Upper lobe of left lung (tissue), 6 donors: ENCODE data around the gene FAM174C. TPM values are rescaled to one million over a fixed set of nuclear protein-coding genes. Genes with fewer than 3 reads are reported as not detected.

Experiments
- ATAC-seq, 2 donors: fragments of 200-7000 bp; cut with Tn5 transposase; one replicate each; pipeline ENCODE4 v1.9.1; 2022; ENCODE audit warnings: mild to moderate bottlenecking in 2 of 2, moderate library complexity in 2 of 2; ENCODE audit not compliant: low FRiP score in 2 of 2
- DNase-seq, 2 donors: peaks; one replicate each; pipeline ENCODE4 v3.0.0-alpha.2; 2019 to 2020
- H3K27ac ChIP-seq, 4 donors: fragments of 200-600 bp; sonication (generic); one replicate each; pipeline ENCODE4 v1.5.1; 2016 to 2019
- H3K27me3 ChIP-seq, 4 donors: fragments of 200-600 bp; sonication (generic); one replicate each; pipeline ENCODE4 v1.5.1; 2017 to 2019
- H3K36me3 ChIP-seq, 4 donors: fragments of 200-600 bp; sonication (generic); one replicate each; pipeline ENCODE4 v1.5.1; 2016 to 2019
- H3K4me1 ChIP-seq, 4 donors: fragments of 200-600 bp; sonication (generic); one replicate each; pipeline ENCODE4 v1.5.1; 2018 to 2019
- H3K4me3 ChIP-seq, 4 donors: fragments of 200-600 bp; sonication (generic); one replicate each; pipeline ENCODE4 v1.5.1; 2017 to 2019; ENCODE audit warnings: mild to moderate bottlenecking in 2 of 4, moderate library complexity in 1 of 4
- H3K9me3 ChIP-seq, 4 donors: fragments of 200-600 bp; sonication (generic); one replicate each; pipeline ENCODE4 v1.5.1; 2018 to 2019
- CTCF ChIP-seq, 6 experiments: fragments of 450-650 bp in 4 of 6; fragments of 200-600 bp in 2 of 6; sonication (generic) in 2 of 6; IDR thresholded peaks; one replicate each; pipeline ENCODE4 v1.5.1; 2016 to 2019; ENCODE audit warnings: antibody characterized with exemption in 6 of 6
- EP300 ChIP-seq, 4 donors: sonication (generic); formaldehyde crosslinking; IDR thresholded peaks; one replicate each; pipeline ENCODE4 v1.5.1; 2017; ENCODE audit warnings: antibody characterized with exemption in 4 of 4, control low read depth in 2 of 4
- POLR2A ChIP-seq, 4 donors: fragments of 450-650 bp; IDR thresholded peaks; one replicate each; pipeline ENCODE4 v1.5.1; 2016 to 2017; ENCODE audit warnings: antibody characterized with exemption in 4 of 4, mild to moderate bottlenecking in 2 of 4
- POLR2AphosphoS5 ChIP-seq, 2 donors: sonication (generic); formaldehyde crosslinking; IDR thresholded peaks; one replicate each; pipeline ENCODE4 v1.5.1; 2017; ENCODE audit warnings: antibody characterized with exemption in 2 of 2
- WGBS, 2 donors: methylation state at CpG; one replicate each; pipeline ENCODE4 v1.1.5; 2017 to 2018; 5-methylcytosine and 5-hydroxymethylcytosine counted together
- total RNA-seq, 6 donors: library from RNA; depleted of rRNA in 4 of 6; stranded (reverse); fragments of >200 nt in 4 of 6; gene quantifications; one replicate each; pipeline versions ENCODE4 v1.1.0 to v1.2.1, GENCODE V29; 2016 to 2021
- donor health status: DM: no; HTN: no; CAD: no; lungs with moderate emphysema.
- donor health status: DM: no; HTN: yes; CAD: no; lungs with severe emphysema.

The FAM174C gene
- total RNA-seq, 6 donors from 2014 or later: 43.0 to 85.3 (median 59.6) TPM

- Histone ChIP-seq H3K4me3 (no peak overlapping the region), H3K4me1 (peaks cover 8 to 17% (median 12%) of the 10 kb centered on the region in 4 donors), H3K27ac (no peak overlapping the region), H3K9me3 (no peaks in the 10 kb centered on the region), H3K36me3 (no peaks in the 10 kb centered on the region), H3K27me3 (peaks cover 0 to 35% (median 16%) of the 10 kb centered on the region in 4 donors)
- WGBS, 2 donors: 78 to 85% methylated on average over 11 to 17 of the region's 17 CpGs
- DNase-seq (no peak), ATAC-seq (no peak)
- TF ChIP-seq CTCF (IDR thresholded peaks at IDR 0.05): no peak
These were observed 17.3 kb downstream of the FAM174C start for GRCh38 chr19:1292419-1293151.

DNA sequence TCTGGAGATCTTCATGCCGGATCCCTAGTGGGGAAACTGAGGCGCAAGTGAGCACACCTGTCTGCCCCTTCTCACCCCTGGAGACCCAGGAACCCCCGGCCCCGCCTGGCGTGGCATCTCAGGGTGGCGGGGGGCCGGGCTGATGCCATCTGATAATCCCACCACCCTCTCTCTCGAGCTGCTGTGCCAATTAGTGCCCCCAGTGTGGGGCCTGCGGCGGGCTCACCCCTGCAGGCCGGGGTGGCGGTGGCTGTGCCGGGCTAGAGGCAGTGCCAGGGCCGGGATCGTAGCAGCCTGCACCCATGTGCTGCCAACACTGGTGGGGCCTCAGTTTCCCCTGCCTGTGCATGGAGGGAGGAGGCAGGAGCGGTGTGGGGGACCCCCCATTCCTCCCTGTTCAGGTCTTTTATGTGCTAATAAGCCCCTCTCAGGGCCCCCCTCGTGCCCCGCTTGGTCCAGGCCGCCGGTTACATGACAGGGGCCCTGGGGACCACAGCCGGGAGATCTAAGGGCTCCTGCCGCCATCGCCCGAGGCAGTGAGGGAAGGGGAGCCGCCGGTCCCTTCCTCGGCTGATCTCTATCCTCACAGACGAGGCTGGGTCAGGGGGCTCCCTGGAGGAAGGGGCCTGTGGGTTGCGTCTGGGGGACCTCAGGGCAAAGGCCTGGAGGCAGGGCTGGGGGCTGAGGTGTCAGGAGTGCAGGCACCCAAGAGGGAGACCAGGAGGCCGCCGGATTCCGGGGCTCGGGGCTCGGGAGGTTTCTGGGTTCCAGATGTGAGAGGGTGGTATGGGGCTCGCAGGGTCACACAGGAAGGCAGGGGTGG, 18.7 kb downstream of the FAM174C start:
- Histone ChIP-seq H3K27me3 (peaks cover 0 to 29% (median 11%) of the 10 kb centered on the region in 4 donors), H3K9me3 (no peaks in the 10 kb centered on the region), H3K4me1 (peaks cover 6 to 11% (median 9%) of the 10 kb centered on the region in 4 donors), H3K27ac (no peak overlapping the region), H3K36me3 (no peaks in the 10 kb centered on the region), H3K4me3 (no peak overlapping the region)
- WGBS, 2 donors: 79 to 85% methylated on average over 18 to 35 of the region's 35 CpGs
- DNase-seq (peak in 1 of 2 donors; percentile 71), ATAC-seq (no peak)
- TF ChIP-seq POLR2A (IDR thresholded peaks at IDR 0.05): no peak
- TF ChIP-seq EP300 (IDR thresholded peaks at IDR 0.05): no peak
- no peak for TF ChIP-seq POLR2AphosphoS5 (IDR thresholded peaks at IDR 0.05)
- no peak for TF ChIP-seq CTCF (IDR thresholded peaks at IDR 0.05)

- H3K9me3 ChIP-seq: no peaks in the 10 kb centered on the region
- peaks cover 0 to 26% (median 11%) of the 10 kb centered on the region in 4 donors for H3K27me3 ChIP-seq
- ATAC-seq (no peak), DNase-seq (peak in 1 of 2 donors; percentile 63)
- TF ChIP-seq CTCF (IDR thresholded peaks at IDR 0.05) (no peak), EP300 (IDR thresholded peaks at IDR 0.05) (no peak), POLR2AphosphoS5 (IDR thresholded peaks at IDR 0.05) (no peak), POLR2A (IDR thresholded peaks at IDR 0.05) (no peak)
- 80 to 81% methylated on average over 7 to 14 of the region's 14 CpGs for WGBS, 2 donors
- no peaks in the 10 kb centered on the region for H3K36me3 ChIP-seq
- peaks cover 6 to 11% (median 9%) of the 10 kb centered on the region in 4 donors for H3K4me1 ChIP-seq
- H3K27ac ChIP-seq: no peak overlapping the region
- H3K4me3 ChIP-seq: no peak overlapping the region
These were observed 19.4 kb downstream of the FAM174C start for GRCh38 chr19:1294688-1295087.

- peak in 1 of 2 donors; percentile 39 for ATAC-seq
- Histone ChIP-seq H3K36me3 (no peaks in the 10 kb centered on the region), H3K4me1 (peaks cover 6 to 11% (median 9%) of the 10 kb centered on the region in 4 donors), H3K27me3 (peaks cover 0 to 23% (median 11%) of the 10 kb centered on the region in 4 donors), H3K4me3 (peak overlapping the region in 2 of 4 donors; percentile 17 to 19), H3K9me3 (no peaks in the 10 kb centered on the region), H3K27ac (no peak overlapping the region)
- peak in 1 of 2 donors; percentile 87 for DNase-seq
- no peak for TF ChIP-seq POLR2A (IDR thresholded peaks at IDR 0.05)
- TF ChIP-seq CTCF (IDR thresholded peaks at IDR 0.05): no peak
- no peak for TF ChIP-seq POLR2AphosphoS5 (IDR thresholded peaks at IDR 0.05)
- TF ChIP-seq EP300 (IDR thresholded peaks at IDR 0.05): no peak
- WGBS, 2 donors: 19 to 38% methylated on average over 19 to 22 of the region's 82 CpGs
These were observed 20.1 kb downstream of the FAM174C start for GRCh38 chr19:1295169-1296012.
